OCI-LY7 (cell line): ENCODE measurements around the gene PSMC3IP. TPM values are rescaled to one million over a fixed set of nuclear protein-coding genes. Genes with fewer than 3 reads are reported as not detected.
A peak's percentile ranks its signal among the peaks of the same experiment; 100 is the strongest.

ENCODE experiments used
- BruUV-seq: library from RNA; stranded (reverse); fragments of 400-500 nt; replicated peaks from 2 replicates; lab custom pipeline; 2021; lab: Mats Ljungman, UMichigan
- CTCF ChIA-PET: fragments of 300-600 bp; sonication (Branson Sonifier 250); formaldehyde crosslinking; loops from one replicate; lab custom pipeline; 2022; ENCODE audit warnings: antibody characterized with exemption; ENCODE audit not compliant: unreplicated experiment; lab: Charles Lee
- POLR2A ChIA-PET: fragments of 300-600 bp; sonication (Branson Sonifier 250); formaldehyde crosslinking; loops from one replicate; lab custom pipeline; 2022; ENCODE audit warnings: antibody characterized with exemption; lab: Charles Lee
- DNase-seq: peaks from one replicate; pipeline ENCODE4 v3.0.0-alpha.2; 2015; ENCODE audit warnings: low spot score
- H2AFZ ChIP-seq: fragments of 200-600 bp; sonication (generic), shearing (Covaris generic); 2 replicates; pipeline ENCODE4 v1.6.1; 2014; ENCODE audit warnings: mild to moderate bottlenecking, antibody characterized with exemption, low read length, moderate library complexity
- H3K27ac ChIP-seq: fragments of 200-600 bp; sonication (generic); 2 replicates; pipeline ENCODE4 v1.5.1; 2014; ENCODE audit warnings: mixed run types, low read depth, mild to moderate bottlenecking, moderate library complexity, low read length, inconsistent platforms; ENCODE audit not compliant: poor library complexity, severe bottlenecking
- H3K36me3 ChIP-seq: fragments of 200-600 bp; sonication (generic); 2 replicates; pipeline ENCODE4 v1.6.1; 2014; ENCODE audit warnings: mild to moderate bottlenecking, antibody characterized with exemption, low read length, moderate library complexity, mixed read lengths; ENCODE audit not compliant: insufficient read depth
- H3K4me1 ChIP-seq: fragments of 200-600 bp; sonication (generic); 2 replicates; pipeline ENCODE4 v1.5.1; 2014; ENCODE audit warnings: mild to moderate bottlenecking, low read length; ENCODE audit not compliant: insufficient read depth, poor library complexity, severe bottlenecking
- H3K4me2 ChIP-seq: fragments of 200-600 bp; sonication (generic); 2 replicates; pipeline ENCODE4 v1.6.1; 2014; ENCODE audit warnings: mild to moderate bottlenecking, low read length
- H3K4me3 ChIP-seq: fragments of 200-600 bp; sonication (generic); 2 replicates; pipeline ENCODE4 v1.5.1; 2014; ENCODE audit warnings: mild to moderate bottlenecking, low read depth, low read length; ENCODE audit not compliant: poor library complexity, severe bottlenecking
- H3K79me2 ChIP-seq: fragments of 200-600 bp; sonication (generic); 2 replicates; pipeline ENCODE4 v1.6.1; 2016; ENCODE audit warnings: low read depth, mild to moderate bottlenecking, low read length, moderate library complexity, mixed read lengths; ENCODE audit not compliant: insufficient read depth
- H3K9me2 ChIP-seq: fragments of 200-600 bp; sonication (generic); 2 replicates; pipeline ENCODE4 v1.6.1; 2016; ENCODE audit warnings: mild to moderate bottlenecking, low read length, mixed read lengths; ENCODE audit not compliant: insufficient read depth
- H3K9me3 ChIP-seq: fragments of 200-600 bp; sonication (generic); 2 replicates; pipeline ENCODE4 v1.6.1; 2014; ENCODE audit warnings: mild to moderate bottlenecking, mixed run types, low read length, mixed read lengths
- H4K20me1 ChIP-seq: fragments of 200-600 bp; sonication (generic); 2 replicates; pipeline ENCODE4 v1.6.1; 2014; ENCODE audit warnings: mild to moderate bottlenecking, antibody characterized with exemption, low read length, moderate library complexity, mixed read lengths; ENCODE audit not compliant: insufficient read depth
- CTCF ChIP-seq: fragments of 200-600 bp; sonication (generic); conservative IDR thresholded peaks from 2 replicates; pipeline ENCODE4 v1.5.1; 2014; ENCODE audit warnings: mild to moderate bottlenecking, antibody characterized with exemption, low read length, moderate library complexity, mixed read lengths
- EZH2phosphoT487 ChIP-seq: fragments of 200-600 bp; sonication (generic); IDR thresholded peaks from 2 replicates; pipeline ENCODE4 v1.6.1; 2018; ENCODE audit warnings: low read depth, borderline replicate concordance, mild to moderate bottlenecking, mixed run types, antibody characterized with exemption, low read length, moderate library complexity, mixed read lengths
- intact Hi-C: fragments of 100-400 bp; cut with micrococcal nuclease; formaldehyde crosslinking; loops from one replicate; pipeline ENCODE4 v1.10.0; 2022; ENCODE audit not compliant: unreplicated experiment
- total RNA-seq, 2 experiments: library from RNA; depleted of rRNA in 1 of 2; stranded (reverse); fragments of >200 nt in 1 of 2; shearing (Covaris generic) in 1 of 2; gene quantifications; 2 replicates each; pipeline ENCODE4 v1.2.3, GENCODE V29; 2014 to 2022

PSMC3IP gene
- total RNA-seq, 2 experiments from 2014 or later = 27.3 to 36.4 TPM

- intact Hi-C loops = loop anchor here (2.0 to 5.0 kb wide), 2 partner anchors 39 kb away; partner anchors contain the start of gene TUBG2
- H2AFZ ChIP-seq = no peak overlapping the region; the same call in 1 of the 2 replicates
- CTCF ChIA-PET = interaction anchor here (1.3 kb wide), 1 partner anchor 13 kb away, joined by 3 read pairs; no protein-coding TSS in a partner anchor
These were observed 40.5 kb upstream of the PSMC3IP start for GRCh38 chr17:42617956-42618431.

GRCh38 chr17:42613699-42614295 is 36.3 kb upstream of the PSMC3IP start:
- TF ChIP-seq CTCF = no peak
- TF ChIP-seq EZH2phosphoT487 = no peak
- POLR2A ChIA-PET = no interaction called here
- Histone ChIP-seq H3K4me1 (peaks cover 18% of the 10 kb centered on the region), H3K9me3 (no peaks in the 10 kb centered on the region), H4K20me1 (no peaks in the 10 kb centered on the region), H3K9me2 (no peaks in the 10 kb centered on the region), H3K27ac (no peak overlapping the region), H3K4me3 (no peak overlapping the region), H3K79me2 (peaks cover 17% of the 10 kb centered on the region), H3K4me2 (no peak overlapping the region), H2AFZ (no peak overlapping the region), H3K36me3 (peaks cover 51% of the 10 kb centered on the region)
- DNase-seq = no peak
- no TSS peak for BruUV-seq
- CTCF ChIA-PET = interaction anchor here (0.5 kb wide), 1 partner anchor 273 kb away, joined by 3 read pairs; no protein-coding TSS in a partner anchor
- intact Hi-C loops = no loop called here

More at GRCh38 chr17:42617956-42618431, 40.5 kb upstream of the PSMC3IP start:
- Histone ChIP-seq H3K27ac (peak overlapping the region; percentile 60), H3K9me2 (no peaks in the 10 kb centered on the region), H3K4me1 (peaks cover 27% of the 10 kb centered on the region), H3K9me3 (no peaks in the 10 kb centered on the region), H4K20me1 (no peaks in the 10 kb centered on the region), H3K4me2 (peak overlapping the region; percentile 56), H3K79me2 (no peaks in the 10 kb centered on the region), H3K4me3 (no peak overlapping the region), H3K36me3 (peaks cover 36% of the 10 kb centered on the region)
- no TSS peak for BruUV-seq
- POLR2A ChIA-PET = interaction anchor here (0.6 to 1.9 kb wide), 12 partner anchors 9 to 804 kb away, joined by 3 to 5 read pairs (median 3); partner anchors contain the start of genes PSMC3IP, RETREG3, TUBG1 and TUBG2
- TF ChIP-seq CTCF = no peak
- no peak for TF ChIP-seq EZH2phosphoT487
- peak; percentile 44 for DNase-seq

- Histone ChIP-seq H4K20me1 (no peaks in the 10 kb centered on the region; the same call in 1 of the 2 replicates), H2AFZ (no peak overlapping the region), H3K79me2 (peaks cover 35% of the 10 kb centered on the region), H3K27ac (no peak overlapping the region), H3K36me3 (peaks cover 46% of the 10 kb centered on the region), H3K9me3 (no peaks in the 10 kb centered on the region), H3K4me2 (no peak overlapping the region), H3K4me3 (no peak overlapping the region), H3K4me1 (peaks cover 5% of the 10 kb centered on the region), H3K9me2 (no peaks in the 10 kb centered on the region)
- intact Hi-C loops = no loop called here
- no TSS peak for BruUV-seq
- ChIA-PET POLR2A (interaction anchor here (0.7 to 1.2 kb wide), 3 partner anchors 8 to 21 kb away, joined by 3 to 5 read pairs (median 3); no protein-coding TSS in a partner anchor), CTCF (no interaction called here)
- DNase-seq = no peak
- TF ChIP-seq EZH2phosphoT487 (no peak), CTCF (no peak)
These were observed 34.5 kb upstream of the PSMC3IP start for GRCh38 chr17:42612013-42612412.
